RWPE2 (cell line): ENCODE data around the gene CR1.
A peak's percentile ranks its signal among the peaks of the same experiment; 100 is the strongest.
"Not testable (repeated sequence)": the region's sequence is repeated elsewhere in the genome, so short reads cannot be mapped to it uniquely, and the experiment has no call there.

Experiments used
- ATAC-seq: fragments of 200-7000 bp; cut with Tn5 transposase; 3 replicates; pipeline ENCODE4 v1.9.1; 2021; ENCODE audit warnings: low read depth
- DNase-seq: peaks from one replicate; pipeline ENCODE4 v3.0.0-alpha.2; 2020; ENCODE audit warnings: low spot score
- H3K27ac ChIP-seq: fragments of 450-650 bp; 2 replicates; pipeline ENCODE4 v1.5.1; 2017; ENCODE audit warnings: mild to moderate bottlenecking; ENCODE audit not compliant: poor library complexity, severe bottlenecking
- H3K27me3 ChIP-seq: fragments of 250-450 bp; sonication (Bioruptor Pico); 2 replicates; pipeline ENCODE4 v1.5.1; 2021; ENCODE audit warnings: mild to moderate bottlenecking, moderate library complexity; ENCODE audit not compliant: insufficient read depth, poor library complexity, severe bottlenecking
- H3K36me3 ChIP-seq: fragments of 250-450 bp; sonication (Bioruptor Pico); 2 replicates; pipeline ENCODE4 v1.5.1; 2020; ENCODE audit warnings: low read depth, mild to moderate bottlenecking, moderate library complexity
- H3K4me1 ChIP-seq: fragments of 250-450 bp; sonication (Bioruptor Pico); 2 replicates; pipeline ENCODE4 v1.5.1; 2021; ENCODE audit warnings: mild to moderate bottlenecking, moderate library complexity; ENCODE audit not compliant: insufficient read depth, poor library complexity, severe bottlenecking
- H3K4me3 ChIP-seq: fragments of 250-450 bp; sonication (Bioruptor Pico); 2 replicates; pipeline ENCODE4 v1.5.1; 2021; ENCODE audit warnings: mild to moderate bottlenecking, moderate library complexity; ENCODE audit not compliant: severe bottlenecking
- H3K9me3 ChIP-seq: fragments of 250-450 bp; sonication (Bioruptor Pico); 2 replicates; pipeline ENCODE4 v1.5.1; 2021; ENCODE audit warnings: mild to moderate bottlenecking, moderate library complexity; ENCODE audit not compliant: severe bottlenecking
- CTCF ChIP-seq: fragments of 450-650 bp; IDR thresholded peaks from one replicate; pipeline ENCODE4 v1.5.1; 2017; ENCODE audit warnings: mild to moderate bottlenecking, moderate library complexity; ENCODE audit not compliant: poor library complexity, severe bottlenecking

CR1 gene

GRCh38 chr1:207670192-207670591, 174.2 kb downstream of the CR1 start:
- H3K27me3 ChIP-seq = peaks cover 50% of the 10 kb centered on the region
- no peaks in the 10 kb centered on the region for H3K9me3 ChIP-seq
- no peak for ATAC-seq
- no peaks in the 10 kb centered on the region for H3K4me1 ChIP-seq
- DNase-seq = no peak
- no peak for TF ChIP-seq CTCF
- H3K36me3 ChIP-seq = no peaks in the 10 kb centered on the region
- H3K4me3 ChIP-seq = no peak overlapping the region
- no peak overlapping the region for H3K27ac ChIP-seq

GRCh38 chr1:207670997-207671396, 175.0 kb downstream of the CR1 start:
- no peak overlapping the region for H3K27ac ChIP-seq
- ATAC-seq (no peak), DNase-seq (no peak)
- H3K4me1 ChIP-seq = no peaks in the 10 kb centered on the region
- no peaks in the 10 kb centered on the region for H3K36me3 ChIP-seq
- H3K27me3 ChIP-seq = peaks cover 50% of the 10 kb centered on the region
- TF ChIP-seq CTCF = no peak
- no peaks in the 10 kb centered on the region for H3K9me3 ChIP-seq
- H3K4me3 ChIP-seq = no peak overlapping the region

GRCh38 chr1:207672522-207673130, 176.7 kb downstream of the CR1 start:
- no peaks in the 10 kb centered on the region for H3K36me3 ChIP-seq
- H3K9me3 ChIP-seq = no peaks in the 10 kb centered on the region
- DNase-seq (no peak), ATAC-seq (peak; percentile 72; the same call in 2 of the 3 replicates)
- no peak overlapping the region for H3K27ac ChIP-seq
- peak; percentile 58 for TF ChIP-seq CTCF
- H3K4me3 ChIP-seq = no peak overlapping the region
- H3K4me1 ChIP-seq = no peaks in the 10 kb centered on the region
- peaks cover 46% of the 10 kb centered on the region for H3K27me3 ChIP-seq

- Histone ChIP-seq H3K27me3 (peaks cover 38% of the 10 kb centered on the region), H3K36me3 (no peaks in the 10 kb centered on the region), H3K4me3 (no peak overlapping the region), H3K27ac (no peak overlapping the region), H3K9me3 (no peaks in the 10 kb centered on the region), H3K4me1 (no peaks in the 10 kb centered on the region)
- DNase-seq = no peak
- no peak for TF ChIP-seq CTCF
- no peak for ATAC-seq
Measured at GRCh38 chr1:207673399-207673798, 177.4 kb downstream of the CR1 start.

- H3K4me1 ChIP-seq = no peaks in the 10 kb centered on the region
- no peak overlapping the region for H3K4me3 ChIP-seq
- H3K27me3 ChIP-seq = peaks cover 17% of the 10 kb centered on the region
- H3K27ac ChIP-seq = no peak overlapping the region
- no peak for TF ChIP-seq CTCF
- ATAC-seq = no peak
- no peaks in the 10 kb centered on the region for H3K36me3 ChIP-seq
- no peak for DNase-seq
- H3K9me3 ChIP-seq = no peaks in the 10 kb centered on the region
Measured at GRCh38 chr1:207676153-207676552, 180.2 kb downstream of the CR1 start.

GRCh38 chr1:207680590-207681388, 184.8 kb downstream of the CR1 start:
- H3K9me3 ChIP-seq, H3K27me3 ChIP-seq, H3K27ac ChIP-seq, H3K4me1 ChIP-seq, H3K36me3 ChIP-seq, DNase-seq, H3K4me3 ChIP-seq: not testable (repeated sequence)
- peak; percentile 54; the same call in 2 of the 3 replicates for ATAC-seq

GRCh38 chr1:207682872-207683434, 187.0 kb downstream of the CR1 start:
- not testable (repeated sequence) for H3K27me3 ChIP-seq, ATAC-seq, H3K4me3 ChIP-seq

More at GRCh38 chr1:207682872-207683434, 187.0 kb downstream of the CR1 start:
- not testable (repeated sequence) for DNase-seq, H3K4me1 ChIP-seq, H3K36me3 ChIP-seq, H3K27ac ChIP-seq, H3K9me3 ChIP-seq
